MV-4-11 (cell line): ENCODE results near the gene TMEM9.
"Not testable (repeated sequence)": the region's sequence is repeated elsewhere in the genome, so short reads cannot be mapped to it uniquely, and the experiment has no call there.

ENCODE experiments used
- DNase-seq: peaks from one replicate; lab custom pipeline; 2025; lab: John Stamatoyannopoulos, UW

The TMEM9 gene

GRCh38 chr1:201172999-201173610, 18.8 kb upstream of the TMEM9 start:
- peak; percentile 82 for DNase-seq

GRCh38 chr1:201172326-201172725, 18.1 kb upstream of the TMEM9 start:
- DNase-seq = no peak

- DNase-seq = no peak
Observed at GRCh38 chr1:201171063-201172036, 17.1 kb upstream of the TMEM9 start.

- peak; percentile 76 for DNase-seq
Observed at GRCh38 chr1:201170533-201171062, 16.3 kb upstream of the TMEM9 start.

GRCh38 chr1:201169971-201170532, 15.8 kb upstream of the TMEM9 start:
- no peak for DNase-seq

GRCh38 chr1:201169203-201169602, 14.9 kb upstream of the TMEM9 start:
- DNase-seq = no peak

GRCh38 chr1:201167041-201167991, 13.0 kb upstream of the TMEM9 start:
- no peak for DNase-seq

- DNase-seq = no peak
Observed at GRCh38 chr1:201164645-201165044, 10.4 kb upstream of the TMEM9 start.

GRCh38 chr1:201163707-201164106, 9.4 kb upstream of the TMEM9 start:
- no peak for DNase-seq

GRCh38 chr1:201163036-201163435, 8.8 kb upstream of the TMEM9 start:
- DNase-seq = not testable (repeated sequence)

- DNase-seq = no peak
Observed at GRCh38 chr1:201157949-201158348, 3.7 kb upstream of the TMEM9 start.

GRCh38 chr1:201156819-201157218, 2.5 kb upstream of the TMEM9 start:
- DNase-seq = no peak

- DNase-seq = no peak
Observed at GRCh38 chr1:201156346-201156745, 2.1 kb upstream of the TMEM9 start.

GRCh38 chr1:201155354-201155753, 1.1 kb upstream of the TMEM9 start:
- DNase-seq = no peak

GRCh38 chr1:201153474-201154388, 543 bp downstream of the TMEM9 start:
- DNase-seq = peak; percentile 52

- no peak for DNase-seq
Observed at GRCh38 chr1:201149400-201149799, 4.9 kb downstream of the TMEM9 start.

GRCh38 chr1:201147396-201148015, 6.8 kb downstream of the TMEM9 start:
- no peak for DNase-seq

- DNase-seq = no peak
Observed at GRCh38 chr1:201146626-201147390, 7.5 kb downstream of the TMEM9 start.

GRCh38 chr1:201145816-201146215, 8.5 kb downstream of the TMEM9 start:
- DNase-seq = no peak
